Measurements from ENCODE around the gene PRXL2A.
"Not testable (repeated sequence)": the region's sequence is repeated elsewhere in the genome, so short reads cannot be mapped to it uniquely, and the experiment has no call there.

The PRXL2A gene

DNA sequence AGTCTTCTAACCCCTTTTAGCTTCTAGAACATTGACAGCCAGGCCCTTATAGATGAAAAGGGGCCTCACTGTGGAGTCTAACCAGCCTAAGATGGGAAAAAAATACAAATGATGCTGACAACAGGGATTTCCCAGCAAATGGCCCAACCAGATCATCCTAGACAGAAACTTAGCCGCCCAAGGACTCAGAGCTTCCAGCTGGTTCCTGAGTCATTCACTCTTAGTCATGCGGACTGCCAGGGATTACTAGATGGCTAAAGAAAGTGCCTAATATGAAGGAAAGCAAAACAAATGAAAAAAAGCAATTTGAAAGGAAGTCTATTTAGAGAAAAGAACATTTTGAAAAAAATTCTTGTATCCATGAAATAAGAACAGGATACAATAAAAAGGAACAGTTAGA lies 69.5 kb downstream of the PRXL2A start:
- no peak for DNase-seq

- DNase-seq = not testable (repeated sequence)
Measured at GRCh38 chr10:80480373-80480772, 72.0 kb downstream of the PRXL2A start.

DNA sequence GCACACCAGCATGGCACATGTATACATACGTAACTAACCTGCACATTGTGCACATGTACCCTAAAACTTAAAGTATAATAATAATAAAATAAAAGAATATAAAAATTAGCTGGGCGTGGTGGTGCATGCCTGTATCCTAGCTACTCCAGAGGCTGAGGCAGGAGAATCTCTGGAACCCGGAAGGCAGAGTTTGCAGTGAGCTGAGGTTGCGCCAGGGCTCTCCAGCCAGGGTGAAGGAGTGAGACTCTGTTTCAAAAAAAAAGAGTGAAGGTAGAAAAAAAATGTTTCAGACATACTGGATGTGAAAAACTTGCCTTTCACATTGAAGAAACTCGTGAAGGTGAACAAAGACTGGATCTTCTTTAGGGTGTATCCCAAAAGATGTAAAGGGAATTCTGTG lies 72.5 kb downstream of the PRXL2A start:
- no peak for DNase-seq

- no peak for DNase-seq
Measured at GRCh38 chr10:80484243-80484642, 75.9 kb downstream of the PRXL2A start.

DNA sequence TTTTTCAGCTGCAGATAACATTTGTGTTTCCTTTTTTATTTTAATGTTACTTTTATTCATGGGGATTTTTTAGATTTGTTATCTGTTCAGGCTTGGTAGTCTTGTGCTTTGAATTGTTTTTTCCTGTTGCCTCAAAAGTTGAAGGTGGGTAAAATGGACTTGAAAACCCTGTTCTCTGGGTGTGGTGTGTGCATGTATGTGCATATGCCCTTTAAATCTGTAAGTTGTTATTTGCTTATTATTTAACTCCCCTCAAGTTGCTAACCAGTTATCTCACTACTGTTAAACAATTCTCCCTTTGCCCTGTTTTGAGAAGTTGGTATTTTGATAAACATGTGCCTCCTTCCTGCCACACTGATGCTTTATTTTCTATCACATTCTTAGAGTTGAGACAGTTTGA lies 76.3 kb downstream of the PRXL2A start:
- DNase-seq = no peak

DNA sequence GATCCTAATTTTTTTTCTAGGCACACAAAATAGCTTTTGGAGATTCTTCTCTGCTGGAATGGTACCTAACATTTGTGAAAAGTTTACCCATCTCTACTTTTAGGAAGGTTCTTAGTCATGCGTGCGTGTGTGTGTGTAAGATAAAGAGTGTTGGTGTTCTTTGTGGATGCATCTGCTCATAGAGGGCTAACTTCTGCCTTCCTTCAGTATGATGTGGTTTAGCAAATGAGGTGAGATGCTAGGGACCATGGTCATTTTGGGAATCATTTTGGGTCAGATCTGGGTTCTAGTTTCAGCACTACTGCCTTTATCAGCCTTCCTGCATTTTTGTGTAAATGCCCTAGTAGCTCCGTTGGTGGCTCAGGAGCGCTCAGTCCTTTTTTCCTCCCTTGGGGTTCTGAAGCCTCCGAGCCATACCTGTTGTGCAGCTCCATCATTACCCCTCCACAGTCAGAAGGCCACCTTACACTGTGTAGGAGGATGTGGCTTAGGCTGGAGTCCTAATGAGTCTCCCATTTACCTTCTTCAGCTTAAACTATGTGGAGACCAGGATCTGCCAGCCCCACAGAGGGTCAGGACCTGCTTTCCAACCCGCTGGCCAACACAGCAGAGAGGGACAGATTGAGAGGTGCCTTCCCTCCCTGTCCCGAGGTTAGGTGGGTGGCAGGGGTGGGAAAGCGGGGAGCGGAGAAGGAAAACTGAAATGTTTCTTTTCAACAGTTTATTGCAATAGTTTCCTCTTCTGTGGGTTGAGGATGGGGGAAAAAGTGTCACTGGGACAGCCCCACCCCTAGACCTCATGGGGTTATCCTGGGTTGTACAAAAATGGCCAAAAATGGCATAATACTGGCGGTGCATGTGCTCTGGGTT lies 77.0 kb downstream of the PRXL2A start:
- no peak for DNase-seq

- peak; percentile 14 for DNase-seq
Measured at GRCh38 chr10:80485946-80486764, 77.8 kb downstream of the PRXL2A start.

Data from NCI-H69 (cell line).